ENCODE data around the gene EFHB.
"Not testable (repeated sequence)": the region's sequence is repeated elsewhere in the genome, so short reads cannot be mapped to it uniquely, and the experiment has no call there.

EFHB gene, protein sequence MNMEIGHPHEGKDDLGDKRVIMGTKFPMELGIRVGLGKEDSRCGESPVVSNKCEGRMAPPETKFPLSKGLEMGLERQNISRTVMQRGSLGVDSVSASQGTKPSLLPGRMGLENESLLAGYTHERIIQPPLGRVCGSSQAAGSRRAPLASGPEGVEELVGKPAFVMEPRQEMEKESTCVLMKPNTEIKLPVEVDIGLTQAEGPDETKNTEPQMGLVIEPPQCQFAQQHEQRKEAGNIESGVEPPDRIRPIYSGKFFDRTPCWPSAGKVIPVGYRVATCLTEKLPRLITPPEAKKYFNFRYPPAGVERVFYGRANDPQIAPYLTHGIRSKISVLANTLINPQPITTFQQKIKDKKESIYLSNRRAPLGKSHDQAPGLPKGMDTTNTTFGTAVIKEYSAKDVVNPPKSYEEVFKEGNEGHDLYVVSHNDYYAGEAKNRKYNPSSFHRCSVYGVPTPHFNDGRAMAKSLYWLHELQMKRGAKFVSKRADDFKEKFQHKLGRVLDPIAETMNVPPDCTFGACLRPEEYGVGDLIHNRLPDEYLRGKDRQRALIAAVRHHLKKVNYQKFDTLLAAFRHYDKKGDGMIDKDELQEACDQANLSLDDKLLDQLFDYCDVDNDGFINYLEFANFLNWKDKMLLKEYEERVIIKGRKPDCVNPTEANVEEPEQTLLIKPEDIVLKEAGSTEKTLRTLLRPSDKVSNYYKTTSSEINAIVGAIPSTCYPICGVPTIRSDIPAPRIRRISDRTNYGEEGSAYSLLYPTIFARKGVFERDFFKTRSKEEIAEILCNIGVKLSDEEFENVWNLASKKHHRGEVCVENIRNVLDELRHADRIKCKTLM

DNA sequence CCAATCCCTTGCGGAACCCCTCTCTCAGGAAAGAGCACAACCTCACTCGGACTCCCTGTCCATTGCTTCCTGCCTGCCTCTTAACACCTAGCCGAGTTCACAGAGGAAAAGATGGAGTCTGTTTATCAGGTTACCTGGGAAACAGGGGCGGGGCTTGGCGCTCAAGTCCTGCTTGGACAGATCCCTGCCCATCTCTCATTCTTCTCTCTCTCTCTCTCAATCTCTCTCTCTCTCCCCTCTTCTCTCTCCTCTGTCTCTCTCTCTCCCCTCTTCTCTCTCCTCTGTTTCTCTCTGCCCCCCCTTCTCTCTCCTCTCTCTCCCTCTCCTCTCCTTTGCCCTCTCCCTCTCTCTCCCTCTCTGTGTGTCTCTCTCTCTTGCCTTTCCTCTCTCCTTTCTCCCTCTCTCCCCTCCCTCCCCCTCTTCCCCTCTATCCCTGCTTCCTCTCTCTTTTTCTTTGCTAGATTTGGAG lies at the start of gene EFHB:
Gene EFHB (minus strand): TSS at position 120 of the 469 bp plus-strand sequence. CDS start 199 bp downstream, outside the sequence.
- no peak for DNase-seq

GRCh38 chr3:19972054-19972453 lies 38.0 kb upstream of the EFHB start:
- DNase-seq, result no peak

DNA sequence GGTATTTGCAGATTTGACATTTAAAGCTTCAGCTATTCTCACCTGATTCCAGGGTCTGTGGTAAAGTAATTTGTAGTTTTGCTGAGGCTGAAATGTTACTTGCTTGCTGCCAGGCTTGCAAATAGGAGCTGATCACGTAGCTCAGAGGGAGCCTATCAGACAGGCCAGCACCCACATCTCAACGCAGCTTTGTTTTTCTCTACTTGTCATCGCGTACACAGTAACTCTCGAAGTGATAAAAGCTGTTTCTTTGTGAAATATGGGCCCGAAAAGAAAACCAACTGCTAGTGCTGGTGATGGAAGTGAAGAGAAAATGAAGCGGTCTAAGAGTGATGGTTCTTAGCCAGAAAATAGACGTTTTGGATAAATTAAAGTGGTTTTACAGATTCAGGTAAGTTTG lies 36.3 kb upstream of the EFHB start:
- no peak for DNase-seq

DNA sequence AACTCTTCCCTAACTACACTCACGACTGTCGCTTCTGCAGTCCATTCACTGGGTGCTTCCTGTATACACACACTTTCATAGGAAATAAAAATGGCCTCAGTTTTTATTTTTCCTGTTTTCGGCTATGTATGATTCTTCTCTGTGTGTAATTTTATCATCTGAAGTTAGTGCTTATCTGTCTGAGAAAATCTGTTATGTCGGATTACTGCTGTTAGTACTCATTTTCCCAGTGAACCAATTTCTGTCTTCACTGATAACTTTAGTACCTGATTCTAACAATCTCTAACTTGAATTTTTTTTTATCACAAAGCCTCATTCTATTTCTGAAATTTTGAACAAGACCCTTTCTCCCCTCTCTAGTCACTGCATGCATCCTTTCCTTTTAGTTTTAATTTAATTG lies 33.8 kb upstream of the EFHB start:
- DNase-seq, result no peak

- DNase-seq, result no peak
Observed at GRCh38 chr3:19967208-19967607, 33.2 kb upstream of the EFHB start.

- no peak for DNase-seq
Observed at GRCh38 chr3:19961960-19962359, 27.9 kb upstream of the EFHB start.

DNA sequence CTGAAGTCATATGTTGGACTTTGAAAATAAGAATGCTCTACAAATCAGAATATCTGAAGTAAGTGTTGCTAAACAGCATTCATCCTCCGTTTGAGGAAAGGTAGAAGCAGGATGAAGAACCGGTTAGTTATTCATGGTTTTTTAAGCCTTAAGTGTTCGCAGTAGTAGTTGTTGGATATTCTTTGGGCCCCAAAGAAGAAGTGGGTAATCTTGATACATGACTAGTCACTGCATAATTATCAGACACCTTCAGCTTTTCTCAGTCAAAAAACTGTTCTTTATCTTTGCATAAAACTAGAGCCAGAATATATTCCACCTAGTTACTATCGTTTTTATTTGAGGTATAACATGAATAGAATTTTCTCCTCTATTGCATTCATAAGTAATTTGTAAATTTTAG lies 26.7 kb upstream of the EFHB start:
- no peak for DNase-seq

- no peak for DNase-seq
Observed at GRCh38 chr3:19959505-19959904, 25.5 kb upstream of the EFHB start.

GRCh38 chr3:19957354-19957753 lies 23.3 kb upstream of the EFHB start:
- DNase-seq, result not testable (repeated sequence)

- no peak for DNase-seq
Observed at GRCh38 chr3:19954676-19955075, 20.7 kb upstream of the EFHB start.

GRCh38 chr3:19950316-19950715 lies 16.3 kb upstream of the EFHB start:
- no peak for DNase-seq

GRCh38 chr3:19948226-19948591 lies 14.2 kb upstream of the EFHB start:
- DNase-seq, result no peak

DNA sequence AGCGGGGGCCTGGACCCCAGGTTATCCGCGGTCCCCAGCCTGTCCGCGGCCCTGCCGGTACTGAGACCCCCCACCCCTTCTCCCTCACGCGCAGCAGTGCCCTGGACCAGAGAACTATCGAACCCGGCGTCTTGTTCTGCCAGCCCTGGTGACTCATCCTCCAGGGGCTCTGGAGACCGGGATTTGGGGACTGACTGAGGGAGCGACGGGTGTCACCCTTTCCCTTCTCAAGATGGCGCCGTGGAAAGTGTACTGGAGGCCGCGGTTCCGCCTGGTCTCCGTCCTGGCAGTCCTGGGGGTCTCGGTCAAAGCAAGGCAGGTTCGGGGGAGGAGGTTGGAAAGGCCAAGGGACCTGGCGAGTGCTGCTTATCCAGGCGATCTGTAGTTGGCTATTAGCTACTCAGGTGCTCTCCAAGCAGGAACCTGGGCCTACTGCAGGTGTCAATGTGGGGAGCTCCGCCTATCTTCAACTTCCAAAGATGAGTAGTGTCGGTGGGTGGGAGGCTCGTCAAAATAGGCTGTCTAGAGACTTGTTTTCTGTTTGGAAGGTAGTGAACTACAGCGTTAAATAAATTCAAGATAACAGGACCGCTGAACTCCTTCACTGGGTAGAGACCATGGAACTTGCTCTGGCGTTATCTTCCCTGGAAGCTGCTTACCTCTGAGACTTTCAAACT lies 13.7 kb upstream of the EFHB start:
- DNase-seq, result peak in 10 of 14 donors; percentile 39 to 77 (median 60)

DNA sequence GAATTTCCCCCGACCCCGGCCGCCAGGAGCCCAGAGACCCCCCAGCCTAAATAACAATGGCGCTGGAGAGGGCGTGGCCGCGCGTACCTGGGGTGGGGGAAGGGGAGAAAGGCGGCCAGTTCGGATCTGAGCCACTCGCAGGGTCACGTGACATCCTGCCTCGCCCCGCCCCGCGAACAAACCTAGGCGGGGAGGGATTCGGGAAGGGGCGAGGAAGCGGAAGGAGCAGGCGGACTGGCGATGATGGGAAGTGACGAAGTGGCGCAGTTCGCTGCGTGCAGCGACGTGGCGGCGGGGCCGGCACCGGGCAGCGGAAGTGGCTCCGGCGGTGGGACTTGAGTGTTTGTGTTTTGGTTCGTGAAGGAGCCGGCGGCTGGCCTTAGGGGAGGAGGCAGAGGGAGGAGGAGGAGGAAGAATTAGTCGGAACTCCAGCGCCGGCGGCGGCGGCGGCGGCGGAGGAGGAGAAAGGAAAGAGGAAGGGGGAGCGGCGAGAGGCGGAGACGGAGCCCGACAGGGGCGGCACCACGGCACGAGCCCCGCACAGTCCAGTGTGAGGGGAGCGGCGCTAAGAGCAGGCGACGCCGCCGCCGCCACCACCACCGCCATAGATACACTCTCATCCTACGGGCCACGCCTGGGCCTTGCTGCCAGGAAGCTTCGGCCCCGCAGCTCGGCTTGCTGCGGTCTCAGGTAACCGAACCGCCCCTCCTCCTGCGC lies 13.0 kb upstream of the EFHB start, which contains the start of gene RAB5A:
Gene RAB5A (plus strand): TSS at position 266 of the 717 bp plus-strand sequence. CDS start 3,802 bp downstream, outside the sequence.
- DNase-seq, result peak; percentile 67 to 97 (median 94)

DNA sequence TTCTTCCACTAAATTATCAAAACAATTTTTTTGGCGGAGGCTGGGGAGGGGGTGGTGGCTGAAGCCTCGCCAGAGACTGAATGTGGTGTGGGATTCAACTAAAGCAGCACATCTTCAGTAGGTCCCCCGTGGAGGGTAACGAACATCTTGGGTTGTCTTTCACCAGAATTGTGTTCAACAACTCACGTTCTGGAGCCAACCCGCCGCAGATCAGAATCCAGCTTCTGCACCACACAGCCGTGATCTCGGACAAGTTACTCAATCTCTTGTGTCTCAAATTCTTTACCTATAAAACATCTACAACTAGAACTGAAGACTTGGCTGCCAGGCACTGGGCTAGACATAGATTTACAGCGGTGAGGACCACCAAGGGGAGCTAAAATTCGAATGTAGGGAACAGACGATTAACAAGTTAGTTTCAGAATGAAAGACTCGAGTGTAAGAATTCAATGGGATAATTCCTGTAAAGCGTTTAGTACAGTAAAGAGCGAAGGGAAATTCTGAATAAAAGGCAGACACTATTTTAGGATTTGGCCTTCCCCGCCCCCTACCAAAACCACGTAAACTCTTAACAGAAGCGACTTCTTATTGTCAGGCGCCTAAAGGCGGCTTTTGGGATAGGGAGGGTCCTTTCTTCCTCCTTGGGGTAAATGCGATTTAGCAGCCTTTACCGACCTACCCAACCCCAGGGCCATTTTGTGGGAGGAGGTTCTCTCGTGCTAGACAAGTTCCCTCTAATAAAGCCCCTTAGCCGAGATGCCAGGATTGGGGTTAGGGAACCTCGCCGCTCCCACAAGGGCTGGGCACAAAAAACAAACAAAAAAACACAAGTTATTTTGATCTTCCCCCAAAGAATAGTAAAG lies 12.2 kb upstream of the EFHB start:
- peak in 6 of 14 donors; percentile 6 to 72 (median 36) for DNase-seq

DNA sequence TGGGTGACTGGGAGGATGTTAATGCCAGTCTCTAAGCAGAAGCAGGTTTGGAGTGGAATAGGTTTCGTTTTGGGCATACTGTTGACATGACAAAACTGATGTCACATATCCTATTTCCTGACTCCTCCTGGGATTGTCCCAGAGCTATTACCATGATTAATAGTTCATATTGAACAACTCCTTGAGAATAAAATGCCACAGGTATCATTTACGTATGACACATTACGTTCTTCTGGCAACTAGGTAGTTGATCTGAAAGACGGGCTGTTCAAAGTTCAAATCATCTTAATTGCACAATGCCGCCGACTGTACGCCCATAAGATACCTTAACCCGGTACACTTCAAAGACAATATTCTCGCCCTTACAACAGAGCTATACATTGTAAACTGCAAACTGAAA lies 11.5 kb upstream of the EFHB start:
- DNase-seq, result no peak

- DNase-seq, result no peak
Observed at GRCh38 chr3:19940643-19941042, 6.6 kb upstream of the EFHB start.

GRCh38 chr3:19938295-19938627 lies 4.2 kb upstream of the EFHB start:
- DNase-seq, result no peak

DNA sequence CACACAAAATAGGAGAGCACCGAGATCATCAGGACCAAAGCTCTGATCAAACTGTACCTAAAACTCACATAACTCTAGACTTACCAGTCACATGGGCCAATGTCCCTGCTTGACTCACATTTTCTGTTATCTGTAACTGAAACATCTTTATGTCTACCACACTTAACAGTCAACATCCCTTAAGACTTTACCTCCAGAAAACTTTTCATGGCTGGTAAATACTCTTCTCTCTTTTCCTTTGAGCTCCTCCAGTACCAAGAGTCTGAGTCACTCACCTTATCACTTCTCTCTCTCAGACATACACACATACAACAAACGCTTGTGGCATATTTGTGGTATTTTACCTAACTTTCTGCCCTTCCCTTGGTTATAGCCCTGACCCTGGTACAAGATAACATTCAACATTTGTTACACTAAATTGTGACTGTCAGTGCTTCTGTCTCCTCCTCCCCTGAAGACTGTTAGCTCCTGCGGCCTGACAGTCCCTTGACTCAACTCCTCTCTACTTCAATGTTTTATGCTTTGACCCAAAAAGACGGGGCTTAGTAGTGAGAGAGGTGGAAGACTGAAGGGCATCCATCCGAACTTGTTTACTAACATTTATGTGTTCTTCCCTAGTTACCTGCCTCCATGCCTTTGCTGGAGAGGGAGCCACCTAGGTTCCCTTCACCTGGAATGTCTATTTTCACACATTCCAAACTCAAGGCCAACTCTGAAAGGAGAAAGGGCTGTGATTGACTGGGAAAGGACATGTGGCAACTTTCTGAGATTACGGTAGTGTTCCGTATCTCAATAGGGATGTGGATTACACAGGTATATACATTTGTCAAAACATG lies 3.7 kb upstream of the EFHB start:
- DNase-seq, result no peak

GRCh38 chr3:19932422-19932821 lies 1.6 kb downstream of the EFHB start:
- no peak for DNase-seq

All from C1 segment of cervical spinal cord (tissue), 14 donors.